ENCODE data around the gene ANKRD35. TPM values are rescaled to one million over a fixed set of nuclear protein-coding genes. Genes with fewer than 3 reads are reported as not detected.

The ANKRD35 gene
- total RNA-seq, 1 experiment from 2014 or later: 2.7 TPM

GRCh38 chr1:145897969-145898368 lies 12.3 kb upstream of the ANKRD35 start:
- ATAC-seq (no peak), DNase-seq (ENCODE audit: low spot score) (no peak)
- Mint-ChIP-seq H3K4me3 (no peak overlapping the region), H3K4me1 (peaks cover under 1% of the 10 kb centered on the region; the same call in 1 of the 2 replicates), H3K9me3 (no peaks in the 10 kb centered on the region), H3K36me3 (no peaks in the 10 kb centered on the region), H3K27me3 (ENCODE audit: low read depth) (peaks cover 23% of the 10 kb centered on the region), H3K27ac (no peak overlapping the region)
- POLR2A ChIA-PET: no interaction called here
- TF ChIP-seq IRF1 (CRISPR knock-in tag; IDR thresholded peaks at IDR 0.05) (no peak), CDX4 (CRISPR knock-in tag; IDR thresholded peaks at IDR 0.05; ENCODE audit: borderline replicate concordance) (no peak), JUN (CRISPR knock-in tag; IDR thresholded peaks at IDR 0.05) (no peak), GTF2I (CRISPR knock-in tag; conservative IDR thresholded peaks at IDR 0.05) (no peak), E2F5 (CRISPR knock-in tag; IDR thresholded peaks at IDR 0.05) (no peak), AFF4 (CRISPR knock-in tag; IDR thresholded peaks at IDR 0.05; ENCODE audit: borderline replicate concordance) (no peak), NFE2L1 (CRISPR knock-in tag; IDR thresholded peaks at IDR 0.05) (no peak), CREB1 (CRISPR knock-in tag; IDR thresholded peaks at IDR 0.05) (no peak), NR3C1 (CRISPR knock-in tag; conservative IDR thresholded peaks at IDR 0.05; ENCODE audit: low read depth) (no peak), IRF2 (CRISPR knock-in tag; IDR thresholded peaks at IDR 0.05; ENCODE audit: borderline replicate concordance, low read depth) (no peak), AR (CRISPR knock-in tag; IDR thresholded peaks at IDR 0.05) (no peak), ZNF423 (CRISPR knock-in tag; IDR thresholded peaks at IDR 0.05) (no peak), ZNF532 (CRISPR knock-in tag; IDR thresholded peaks at IDR 0.05; ENCODE audit: borderline replicate concordance) (no peak), ZNF138 (CRISPR knock-in tag; conservative IDR thresholded peaks at IDR 0.05) (no peak)
- CTCF ChIA-PET: no interaction called here

Data from WTC11 (cell line).